GM23338 (cell line): Measurements from ENCODE around the gene TRIM34. TPM values are rescaled to one million over a fixed set of nuclear protein-coding genes. Genes with fewer than 3 reads are reported as not detected.

ENCODE experiments used
- ATAC-seq: fragments of 200-7000 bp; cut with Tn5 transposase; 3 replicates; pipeline ENCODE4 v1.9.1; 2020
- DNase-seq: peaks from one replicate; pipeline ENCODE4 v3.0.0-alpha.2; 2015; ENCODE audit warnings: low spot score
- H2AFZ ChIP-seq: fragments of 200-600 bp; sonication (generic); 2 replicates; pipeline ENCODE4 v1.8.0; 2016; ENCODE audit warnings: antibody characterized with exemption, mild to moderate bottlenecking, moderate library complexity
- H3F3A ChIP-seq: fragments of 200-600 bp; sonication (generic); replicated peaks from 2 replicates; pipeline ENCODE4 v1.8.0; 2017; ENCODE audit warnings: antibody characterized with exemption, mixed run types, low read depth
- H3K27ac ChIP-seq: fragments of 200-600 bp; sonication (generic); 2 replicates; pipeline ENCODE4 v1.6.1; 2016; ENCODE audit warnings: low read depth
- H3K27me3 ChIP-seq: fragments of 200-600 bp; sonication (generic); 2 replicates; pipeline ENCODE4 v1.8.0; 2016; ENCODE audit warnings: mild to moderate bottlenecking, mixed run types, moderate library complexity; ENCODE audit not compliant: insufficient read depth
- H3K36me3 ChIP-seq: fragments of 200-600 bp; sonication (generic); 2 replicates; pipeline ENCODE4 v1.8.0; 2016; ENCODE audit warnings: mild to moderate bottlenecking; ENCODE audit not compliant: insufficient read depth
- H3K4me1 ChIP-seq: fragments of 200-600 bp; sonication (generic); 2 replicates; pipeline ENCODE4 v1.8.0; 2016; ENCODE audit warnings: mild to moderate bottlenecking, moderate library complexity; ENCODE audit not compliant: insufficient read depth
- H3K4me2 ChIP-seq: fragments of 200-600 bp; sonication (generic); 2 replicates; pipeline ENCODE4 v1.7.1; 2017; ENCODE audit warnings: mixed run types
- H3K4me3 ChIP-seq: fragments of 200-600 bp; sonication (generic); 2 replicates; pipeline ENCODE4 v1.6.1; 2016; ENCODE audit warnings: mixed run types
- H3K79me2 ChIP-seq: fragments of 200-600 bp; sonication (generic); replicated peaks from 2 replicates; pipeline ENCODE4 v1.8.0; 2017; ENCODE audit warnings: mild to moderate bottlenecking; ENCODE audit not compliant: insufficient read depth
- H3K9me2 ChIP-seq: fragments of 200-600 bp; sonication (generic); 2 replicates; pipeline ENCODE4 v1.8.0; 2017; ENCODE audit not compliant: insufficient read depth
- H4K20me1 ChIP-seq: fragments of 200-600 bp; sonication (generic); replicated peaks from 2 replicates; pipeline ENCODE4 v1.8.0; 2017; ENCODE audit warnings: mild to moderate bottlenecking; ENCODE audit not compliant: insufficient read depth
- H3K27ac Mint-ChIP-seq: 2 replicates; pipeline ENCODE4 v1.8.0; 2020; ENCODE audit warnings: inconsistent platforms, mild to moderate bottlenecking, moderate library complexity, mixed read lengths
- H3K27me3 Mint-ChIP-seq: 3 replicates; pipeline ENCODE4 v1.8.0; 2022; ENCODE audit warnings: low read depth, mild to moderate bottlenecking, moderate library complexity, mixed read lengths, inconsistent platforms; ENCODE audit not compliant: insufficient read depth, poor library complexity
- H3K36me3 Mint-ChIP-seq: 3 replicates; pipeline ENCODE4 v1.8.0; 2021; ENCODE audit warnings: low read depth, mild to moderate bottlenecking, inconsistent platforms, moderate library complexity, mixed read lengths
- H3K4me1 Mint-ChIP-seq: 3 replicates; pipeline ENCODE4 v1.8.0; 2020; ENCODE audit warnings: mild to moderate bottlenecking, inconsistent platforms, mixed read lengths
- H3K4me3 Mint-ChIP-seq: 3 replicates; pipeline ENCODE4 v1.8.0; 2021; ENCODE audit warnings: moderate library complexity, mild to moderate bottlenecking, inconsistent platforms, mixed read lengths
- H3K9me3 Mint-ChIP-seq: 3 replicates; pipeline ENCODE4 v1.8.0; 2020; ENCODE audit warnings: moderate library complexity, mild to moderate bottlenecking, inconsistent platforms, mixed read lengths
- CREB1 ChIP-seq: fragments of 250-450 bp; sonication (Bioruptor Pico); IDR thresholded peaks from 2 replicates; pipeline ENCODE4 v1.5.0; 2020; ENCODE audit warnings: low read depth, mild to moderate bottlenecking, moderate library complexity
- CTCF ChIP-seq, 2 experiments: fragments of 200-600 bp in 1 of 2; sonication (generic) in 1 of 2; conservative IDR thresholded peaks; 2 replicates each; pipeline versions ENCODE4 v1.5.1 to v1.6.1; 2016 to 2017; ENCODE audit warnings: antibody characterized with exemption in 2 of 2, low read depth in 2 of 2, mild to moderate bottlenecking in 2 of 2, moderate library complexity in 1 of 2
- EZH2 ChIP-seq: fragments of 200-600 bp; sonication (generic); IDR thresholded peaks from one replicate; pipeline ENCODE4 v1.8.0; 2017; ENCODE audit warnings: antibody characterized with exemption, mild to moderate bottlenecking, low read depth; ENCODE audit not compliant: unreplicated experiment
- EZH2phosphoT487 ChIP-seq: fragments of 200-600 bp; sonication (generic); IDR thresholded peaks from one replicate; pipeline ENCODE4 v1.8.1; 2018; ENCODE audit warnings: antibody characterized with exemption; ENCODE audit not compliant: unreplicated experiment
- JUNB ChIP-seq: IDR thresholded peaks from one replicate; pipeline ENCODE4 v1.6.1; 2016; ENCODE audit warnings: antibody characterized with exemption; ENCODE audit not compliant: unreplicated experiment
- NANOG ChIP-seq: IDR thresholded peaks from 2 replicates; pipeline ENCODE4 v1.6.1; 2016; ENCODE audit warnings: antibody characterized with exemption, borderline replicate concordance
- POLR2AphosphoS5 ChIP-seq: IDR thresholded peaks from 2 replicates; pipeline ENCODE4 v1.6.1; 2016; ENCODE audit warnings: antibody characterized with exemption, low read depth
- REST ChIP-seq: IDR thresholded peaks from one replicate; pipeline ENCODE4 v1.6.1; 2018; ENCODE audit warnings: antibody characterized with exemption; ENCODE audit not compliant: unreplicated experiment
- STAT1 ChIP-seq: IDR thresholded peaks from one replicate; pipeline ENCODE4 v1.6.1; 2016; ENCODE audit warnings: antibody characterized with exemption; ENCODE audit not compliant: unreplicated experiment
- ZNF114 ChIP-seq: fragments of 250-450 bp; sonication (Bioruptor Pico); IDR thresholded peaks from 2 replicates; pipeline ENCODE4 v1.5.0; 2020; ENCODE audit warnings: mild to moderate bottlenecking, moderate library complexity
- ZNF331 ChIP-seq: fragments of 250-450 bp; sonication (Bioruptor Pico); IDR thresholded peaks from 2 replicates; pipeline ENCODE4 v1.5.0; 2020; ENCODE audit warnings: low read depth, mild to moderate bottlenecking, moderate library complexity
- ZNF462 ChIP-seq: fragments of 250-450 bp; sonication (Bioruptor Pico); IDR thresholded peaks from 2 replicates; pipeline ENCODE4 v1.5.0; 2020; ENCODE audit warnings: mild to moderate bottlenecking, moderate library complexity
- polyA plus RNA-seq: library from polyadenylated mRNA; unstranded; fragments of >200 nt; fragmentation: Nextera tagmentation; extraction: Ambion mirVana; gene quantifications from 2 replicates; pipeline ENCODE4 v1.2.1, GENCODE V29; 2016
- total RNA-seq: library from RNA; depleted of rRNA; stranded (reverse); fragments of >200 nt; shearing (Covaris generic); gene quantifications from 2 replicates; pipeline ENCODE4 v1.2.3, GENCODE V29; 2014
- TF ChIP-seq, protein P1 (sequence below): IDR thresholded peaks from 2 replicates; pipeline ENCODE4 v1.6.1; 2016; ENCODE audit warnings: antibody characterized with exemption

TRIM34 gene
- total and polyA plus RNA-seq, 2 experiments from 2014 or later = 1.9 to 2.6 TPM

DNA sequence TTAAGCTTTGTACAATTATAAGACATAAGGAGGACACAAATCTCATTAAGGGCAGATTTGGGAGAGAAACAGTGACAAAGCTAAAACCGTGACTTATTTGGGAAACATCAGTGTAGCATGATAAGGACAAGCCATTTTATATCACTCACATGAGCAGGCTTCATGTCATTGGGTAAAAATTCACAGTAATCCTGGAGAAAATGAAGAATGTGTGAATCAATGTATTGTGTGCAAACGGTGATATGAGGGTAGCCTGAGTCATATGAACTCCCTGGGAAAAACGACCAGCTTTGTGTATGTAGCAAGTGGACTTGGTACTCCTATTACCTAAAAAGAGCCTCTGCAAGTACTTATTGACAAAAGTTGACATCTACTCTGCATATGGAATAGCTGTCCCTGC lies 6.0 kb upstream of the TRIM34 start:
- H3K27me3 ChIP-seq = no peaks in the 10 kb centered on the region
- no peaks in the 10 kb centered on the region for H3K36me3 ChIP-seq
- no peak overlapping the region for H3K4me3 ChIP-seq
- H3K27ac Mint-ChIP-seq = no peak overlapping the region
- no peaks in the 10 kb centered on the region for H3F3A ChIP-seq
- H4K20me1 ChIP-seq = no peaks in the 10 kb centered on the region
- H3K9me3 Mint-ChIP-seq = no peaks in the 10 kb centered on the region
- no peak overlapping the region for H3K4me2 ChIP-seq
- H3K27me3 Mint-ChIP-seq = no peaks in the 10 kb centered on the region
- DNase-seq (no peak), ATAC-seq (no peak)
- H3K4me3 Mint-ChIP-seq = no peak overlapping the region
- peaks cover 11% of the 10 kb centered on the region for H3K4me1 ChIP-seq
- H2AFZ ChIP-seq = no peak overlapping the region
- TF ChIP-seq CTCF (conservative IDR thresholded peaks at IDR 0.05; ENCODE audit: low read depth in 2 of 2) = no peak
- no peak for TF ChIP-seq ZNF114 (CRISPR knock-in tag)
- no peak for TF ChIP-seq CREB1 (CRISPR knock-in tag)
- TF ChIP-seq JUNB = no peak
- no peak for TF ChIP-seq NANOG
- TF ChIP-seq, protein P1, sequence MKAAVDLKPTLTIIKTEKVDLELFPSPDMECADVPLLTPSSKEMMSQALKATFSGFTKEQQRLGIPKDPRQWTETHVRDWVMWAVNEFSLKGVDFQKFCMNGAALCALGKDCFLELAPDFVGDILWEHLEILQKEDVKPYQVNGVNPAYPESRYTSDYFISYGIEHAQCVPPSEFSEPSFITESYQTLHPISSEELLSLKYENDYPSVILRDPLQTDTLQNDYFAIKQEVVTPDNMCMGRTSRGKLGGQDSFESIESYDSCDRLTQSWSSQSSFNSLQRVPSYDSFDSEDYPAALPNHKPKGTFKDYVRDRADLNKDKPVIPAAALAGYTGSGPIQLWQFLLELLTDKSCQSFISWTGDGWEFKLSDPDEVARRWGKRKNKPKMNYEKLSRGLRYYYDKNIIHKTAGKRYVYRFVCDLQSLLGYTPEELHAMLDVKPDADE = no peak
- TF ChIP-seq EZH2 = no peak
- TF ChIP-seq ZNF331 = no peak
- TF ChIP-seq POLR2AphosphoS5 = no peak
- no peak for TF ChIP-seq EZH2phosphoT487
- no peak for TF ChIP-seq REST
- TF ChIP-seq STAT1 = no peak
- no peak for TF ChIP-seq ZNF462 (CRISPR knock-in tag)
- H3K4me1 Mint-ChIP-seq = peaks cover 20% of the 10 kb centered on the region
- no peak overlapping the region for H3K27ac ChIP-seq
- no peaks in the 10 kb centered on the region for H3K36me3 Mint-ChIP-seq
- no peaks in the 10 kb centered on the region for H3K79me2 ChIP-seq
- H3K9me2 ChIP-seq = no peaks in the 10 kb centered on the region
